Dermis blood vessel endothelial cell (primary cell): ENCODE results near the gene TCERG1L. TPM values are rescaled to one million over a fixed set of nuclear protein-coding genes. Genes with fewer than 3 reads are reported as not detected.
"Not testable (repeated sequence)": the region's sequence is repeated elsewhere in the genome, so short reads cannot be mapped to it uniquely, and the experiment has no call there.

ENCODE experiments used
- DNase-seq: peaks from one replicate; pipeline ENCODE4 v3.0.0; 2010
- total RNA-seq: library from RNA; depleted of rRNA; stranded (reverse); fragments of >200 nt; gene quantifications from 2 replicates; pipeline ENCODE4 v1.2.3, GENCODE V29; 2014

The TCERG1L gene, protein sequence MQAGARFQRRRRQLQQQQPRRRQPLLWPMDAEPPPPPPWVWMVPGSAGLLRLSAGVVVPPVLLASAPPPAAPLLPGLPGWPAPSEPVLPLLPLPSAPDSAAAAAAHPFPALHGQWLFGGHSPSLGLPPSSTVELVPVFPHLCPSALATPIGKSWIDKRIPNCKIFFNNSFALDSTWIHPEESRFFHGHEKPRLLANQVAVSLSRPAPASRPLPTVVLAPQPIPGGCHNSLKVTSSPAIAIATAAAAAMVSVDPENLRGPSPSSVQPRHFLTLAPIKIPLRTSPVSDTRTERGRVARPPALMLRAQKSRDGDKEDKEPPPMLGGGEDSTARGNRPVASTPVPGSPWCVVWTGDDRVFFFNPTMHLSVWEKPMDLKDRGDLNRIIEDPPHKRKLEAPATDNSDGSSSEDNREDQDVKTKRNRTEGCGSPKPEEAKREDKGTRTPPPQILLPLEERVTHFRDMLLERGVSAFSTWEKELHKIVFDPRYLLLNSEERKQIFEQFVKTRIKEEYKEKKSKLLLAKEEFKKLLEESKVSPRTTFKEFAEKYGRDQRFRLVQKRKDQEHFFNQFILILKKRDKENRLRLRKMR
- total RNA-seq = not detected in 2 replicates

- DNase-seq = no peak
Observed at GRCh38 chr10:131311661-131312477, at the start of gene TCERG1L. TCERG1L (minus strand) TSS chr10:131311721; CDS start chr10:131311635, 86 bp downstream.

DNA sequence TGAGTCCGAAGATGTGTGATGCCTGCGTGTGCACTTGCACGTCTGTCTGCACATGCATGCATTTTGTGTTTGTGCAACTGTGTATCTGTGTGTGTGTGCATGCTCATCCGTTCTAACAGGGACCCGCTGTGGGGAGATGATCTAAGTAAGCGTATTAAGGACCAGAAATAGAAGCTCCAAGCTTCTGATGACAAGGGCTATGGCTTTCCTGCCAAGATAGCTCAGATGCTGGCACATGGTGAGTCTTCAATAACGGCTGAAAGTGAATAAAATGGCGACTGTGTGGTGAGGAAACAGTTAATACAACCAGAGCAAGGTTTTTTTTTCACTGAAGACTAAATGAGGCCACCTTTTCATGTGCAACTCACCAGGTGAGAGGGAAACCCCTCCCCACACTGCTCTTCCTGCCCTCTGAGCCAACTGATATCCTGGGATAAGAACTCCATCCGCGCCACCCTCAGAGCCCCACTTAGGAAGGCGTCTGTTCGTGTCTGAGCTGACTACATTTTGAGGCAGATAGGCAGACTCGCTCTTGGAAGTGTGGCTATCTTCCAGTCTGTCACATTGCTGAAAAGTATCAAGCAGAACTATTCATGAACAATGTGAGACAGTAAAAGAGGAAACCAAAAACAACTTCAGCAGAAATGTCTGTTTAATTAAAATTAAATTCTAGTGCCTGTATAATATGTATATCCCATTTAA is 47.4 kb upstream of the TCERG1L start:
- no peak for DNase-seq

DNA sequence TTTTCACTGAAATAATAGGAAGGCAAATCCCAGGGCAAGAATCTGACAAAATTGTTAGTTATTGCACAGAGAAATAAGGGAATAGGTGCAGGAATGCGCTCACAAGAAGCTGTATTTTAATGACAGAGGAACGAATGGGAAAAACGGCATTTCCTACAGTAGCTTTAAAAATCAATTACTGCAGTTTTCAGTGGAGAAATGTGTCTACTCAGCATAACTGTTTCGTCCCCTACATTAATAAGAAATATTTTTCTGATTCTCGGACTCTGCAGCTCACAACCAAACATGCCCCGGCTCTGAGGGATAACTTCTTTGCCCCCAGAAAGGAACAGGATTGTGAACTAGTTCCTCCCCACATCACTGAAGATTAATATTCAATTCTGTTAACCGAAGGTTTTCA is 44.9 kb upstream of the TCERG1L start:
- DNase-seq = no peak

- no peak for DNase-seq
Observed at GRCh38 chr10:131355881-131356280, 44.4 kb upstream of the TCERG1L start.

- no peak for DNase-seq
Observed at GRCh38 chr10:131355056-131355455, 43.5 kb upstream of the TCERG1L start.

DNA sequence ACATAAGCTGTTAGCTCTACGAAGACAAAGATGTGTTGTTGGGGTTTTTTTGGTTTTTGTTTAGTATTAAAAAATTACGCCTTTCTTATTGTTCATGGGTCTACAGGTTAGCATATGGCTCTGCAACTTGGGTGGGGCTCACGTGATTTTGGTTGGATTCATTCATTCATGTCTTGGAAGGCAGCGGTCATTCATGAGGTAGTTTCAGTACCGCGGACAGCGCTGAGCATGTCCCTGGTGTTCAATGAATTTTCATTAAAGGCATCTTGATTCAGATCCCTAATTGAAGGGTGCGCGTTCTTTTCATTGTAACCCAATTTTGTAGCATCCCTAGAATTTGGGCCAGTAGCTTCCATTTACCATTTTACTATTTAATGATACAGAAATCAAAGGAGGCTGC is 42.9 kb upstream of the TCERG1L start:
- DNase-seq = peak; percentile 2

DNA sequence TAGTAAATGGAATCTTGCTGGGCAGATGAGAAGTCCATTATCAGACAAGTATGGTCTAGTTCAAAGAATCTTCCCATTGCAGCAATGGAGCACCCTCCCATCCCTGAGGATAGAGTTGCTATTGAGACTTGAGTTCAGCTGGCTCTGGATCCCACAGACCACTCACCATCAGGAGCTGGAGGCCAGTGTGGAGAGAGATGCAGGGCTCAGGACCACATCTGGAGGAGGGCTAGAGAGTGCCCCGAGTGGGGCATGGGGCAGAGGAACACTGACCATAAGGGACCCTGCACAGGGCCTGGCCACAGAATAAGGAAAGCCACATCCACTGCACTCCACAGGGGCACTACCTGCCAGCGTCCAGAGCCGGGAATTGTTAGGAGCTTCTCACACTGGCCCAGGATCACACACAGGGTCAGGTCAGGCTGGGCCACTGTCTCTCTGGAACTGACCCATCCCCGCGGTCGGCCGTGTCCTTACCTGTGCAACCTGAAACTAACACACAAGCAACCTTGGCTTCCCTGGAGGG is 41.3 kb upstream of the TCERG1L start:
- DNase-seq = no peak

- no peak for DNase-seq
Observed at GRCh38 chr10:131350660-131351059, 39.1 kb upstream of the TCERG1L start.

GRCh38 chr10:131350245-131350644 is 38.7 kb upstream of the TCERG1L start:
- DNase-seq = no peak

DNA sequence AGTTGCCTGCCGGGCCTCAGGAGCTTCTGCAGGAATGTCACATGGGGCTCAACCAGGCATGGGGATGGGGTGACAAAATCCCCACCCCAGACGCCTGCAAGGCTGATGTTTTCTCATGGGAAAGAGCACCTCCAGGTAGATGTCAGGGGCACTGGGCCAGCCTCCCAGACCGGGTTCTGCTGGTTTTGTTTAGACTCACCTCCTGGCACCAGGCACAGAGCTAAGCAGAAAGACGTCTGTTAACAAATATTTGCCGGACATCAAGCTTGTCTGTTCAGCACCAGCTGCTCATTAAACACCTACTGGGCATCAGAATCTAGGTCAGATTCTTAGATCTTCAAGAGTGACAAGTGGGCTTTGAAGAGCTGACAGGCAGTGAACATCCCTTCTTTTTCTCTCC is 34.9 kb upstream of the TCERG1L start:
- no peak for DNase-seq

DNA sequence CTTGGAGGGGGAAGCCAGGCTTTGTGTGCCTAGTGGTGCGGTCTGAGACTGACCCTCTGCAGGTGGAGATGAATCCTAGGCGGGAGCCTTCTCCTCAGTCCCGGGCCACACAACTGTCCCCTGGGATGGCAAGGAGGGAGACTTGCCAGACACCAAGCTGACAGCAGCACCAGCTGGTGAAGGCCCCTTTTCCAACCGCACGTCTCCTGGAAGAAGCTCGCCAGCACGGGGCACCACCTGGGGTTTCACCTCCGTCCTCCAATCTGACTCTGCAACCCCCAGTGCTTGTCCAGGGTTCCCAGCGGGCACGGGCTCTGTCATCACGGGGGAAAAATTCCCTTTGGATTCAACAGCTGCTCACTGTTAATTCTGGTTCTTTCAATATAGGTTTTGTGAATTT is 34.2 kb upstream of the TCERG1L start:
- DNase-seq = no peak

DNA sequence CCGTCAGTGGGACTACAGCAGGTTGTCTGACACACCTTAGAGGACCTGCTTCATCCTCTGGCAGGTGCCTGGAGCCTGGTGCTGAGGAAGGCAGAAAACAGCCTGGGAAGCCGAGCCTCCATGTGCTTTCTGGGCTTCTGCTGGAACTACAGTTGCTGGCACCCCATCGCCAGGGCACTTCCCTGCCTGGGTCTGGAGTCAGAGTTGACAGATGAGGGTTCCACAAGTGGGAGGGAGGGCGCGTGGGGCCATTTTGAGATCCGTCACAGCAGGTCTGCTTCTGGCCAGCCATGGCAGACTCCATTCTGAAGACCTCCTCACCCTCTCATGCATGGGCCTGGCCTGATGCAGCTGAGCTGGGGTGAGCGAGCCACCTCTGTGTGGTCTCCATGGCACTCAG is 33.2 kb upstream of the TCERG1L start:
- DNase-seq = no peak

DNA sequence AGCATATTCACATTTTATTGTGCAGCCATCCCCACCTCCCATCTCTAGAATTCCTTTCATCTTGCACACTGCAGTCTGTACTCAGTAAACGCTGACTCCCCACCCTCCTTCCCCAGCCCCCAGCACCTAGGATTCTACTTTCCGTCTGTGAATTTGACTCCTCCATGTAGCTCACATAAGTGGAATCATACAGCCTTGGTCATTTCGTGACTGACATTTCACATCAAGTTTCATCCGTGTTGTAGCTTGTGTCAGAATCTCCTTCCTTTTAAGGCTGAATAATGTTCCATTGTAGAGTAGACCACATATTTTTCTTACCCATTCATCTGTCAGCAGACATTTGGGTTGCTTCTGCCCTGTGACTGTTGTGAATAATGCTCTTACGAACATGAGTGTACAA is 26.2 kb upstream of the TCERG1L start:
- no peak for DNase-seq

DNA sequence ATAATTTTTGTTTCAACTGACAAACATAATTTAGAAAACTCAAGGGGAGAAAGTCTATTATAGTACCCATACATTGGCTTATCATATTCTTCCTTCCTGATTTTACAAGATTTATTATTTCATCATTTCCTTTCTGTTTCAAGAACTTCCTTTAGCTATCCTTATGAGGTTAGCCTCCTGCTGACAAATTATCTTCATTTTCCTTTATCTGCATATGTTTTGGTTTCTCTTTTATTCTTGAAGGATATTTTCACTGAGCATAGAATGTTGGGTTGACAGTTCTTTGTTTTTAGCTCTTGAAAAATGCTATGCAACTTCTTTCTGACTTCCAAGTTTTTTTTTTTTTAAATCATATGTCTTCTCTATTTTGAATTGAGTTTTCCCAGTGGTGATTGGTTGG is 21.3 kb upstream of the TCERG1L start:
- no peak for DNase-seq

DNA sequence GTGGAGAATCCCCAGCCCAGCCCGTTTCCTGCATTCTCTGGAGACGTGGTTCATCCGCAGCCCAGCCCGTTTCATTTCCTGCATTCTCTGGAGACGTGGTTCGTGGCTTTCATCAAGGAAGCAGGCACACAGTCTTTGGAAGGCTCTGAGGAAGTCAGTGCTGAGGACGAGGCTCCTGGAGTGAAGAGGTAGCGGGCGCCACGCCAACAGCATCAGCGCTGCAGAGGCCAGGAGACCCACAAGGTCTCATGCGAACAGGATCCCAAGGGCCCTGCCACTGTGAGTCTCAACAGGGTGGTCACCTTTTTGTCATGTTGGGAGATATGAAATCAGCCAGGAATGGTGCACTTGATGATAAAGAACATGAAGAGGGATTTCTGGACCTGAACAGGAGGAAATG is 12.4 kb upstream of the TCERG1L start:
- no peak for DNase-seq

DNA sequence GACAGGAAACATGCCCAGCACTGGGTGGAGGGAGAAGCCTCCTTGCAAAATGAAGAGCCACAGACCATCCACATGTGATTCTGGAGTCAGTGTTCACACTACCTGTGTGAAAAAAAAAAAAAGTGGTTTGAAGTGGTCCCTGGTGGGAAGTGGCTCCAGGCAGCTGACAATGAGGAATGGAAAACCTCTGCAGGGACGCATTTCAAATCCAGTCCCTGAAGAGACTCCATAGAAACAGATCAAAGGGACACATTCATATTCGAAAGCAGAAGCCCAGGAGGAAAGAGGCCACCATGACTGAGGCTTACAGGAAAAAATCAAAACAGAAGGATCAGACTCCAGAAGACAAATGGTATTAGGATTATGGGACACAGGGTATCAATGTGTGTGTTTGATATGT is 11.5 kb upstream of the TCERG1L start:
- DNase-seq = no peak

DNA sequence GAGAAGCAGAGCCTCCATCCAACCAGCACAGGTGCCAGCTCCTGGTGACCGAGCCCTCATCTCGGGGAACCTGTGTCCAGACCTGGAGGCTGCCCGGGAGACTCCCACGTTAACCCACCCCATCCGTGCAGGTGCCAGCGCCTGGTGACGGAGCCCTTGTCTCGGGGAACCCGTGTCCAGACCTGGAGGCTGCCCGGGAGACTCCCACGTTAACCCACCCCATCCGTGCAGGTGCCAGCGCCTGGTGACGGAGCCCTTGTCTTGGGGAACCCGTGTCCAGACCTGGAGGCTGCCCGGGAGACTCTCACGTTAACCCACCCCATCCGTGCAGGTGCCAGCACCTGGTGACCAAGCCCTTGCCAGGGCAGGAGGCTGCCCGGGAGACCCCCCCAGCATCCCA is 11.1 kb upstream of the TCERG1L start:
- not testable (repeated sequence) for DNase-seq

DNA sequence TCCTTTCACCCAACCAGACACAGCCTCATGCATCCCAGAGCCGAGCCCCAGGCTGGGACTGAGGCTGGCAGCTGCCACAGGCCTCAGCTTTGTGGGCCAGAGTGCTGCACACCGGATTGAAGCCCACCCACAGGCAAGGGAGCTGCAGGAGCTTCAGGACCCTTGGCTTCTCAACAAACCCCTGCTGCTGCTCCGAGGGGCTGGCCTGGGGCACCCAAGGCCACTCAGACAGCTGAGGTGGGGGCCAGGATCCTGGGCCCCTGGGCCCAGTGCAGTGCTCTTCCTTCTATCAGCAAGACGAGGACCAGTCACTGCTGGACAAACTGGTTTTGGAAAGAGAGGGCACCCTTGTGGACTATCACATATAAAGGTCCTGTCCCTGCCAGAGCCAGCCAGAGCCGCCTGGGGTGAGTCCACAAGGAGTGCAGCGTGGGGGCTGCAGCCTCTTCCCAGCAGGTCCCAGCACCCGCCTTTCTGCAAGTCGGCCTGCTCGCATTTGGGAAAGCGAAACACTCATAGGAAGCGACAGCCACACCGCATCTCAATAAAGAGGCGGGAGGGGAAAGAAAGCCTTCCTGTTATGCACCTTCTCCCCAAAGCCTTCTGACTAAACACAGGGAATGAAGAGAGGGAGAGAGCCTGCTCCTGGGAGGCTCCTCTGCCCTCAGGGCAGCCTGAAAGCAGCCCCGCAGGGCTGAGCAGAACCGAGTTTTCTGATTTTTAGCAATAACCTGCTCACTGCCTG is 9.5 kb upstream of the TCERG1L start:
- DNase-seq = no peak

GRCh38 chr10:131318814-131319213 is 7.3 kb upstream of the TCERG1L start:
- DNase-seq = no peak

- DNase-seq = no peak
Observed at GRCh38 chr10:131318291-131318690, 6.8 kb upstream of the TCERG1L start.

GRCh38 chr10:131316321-131317075 is 5.0 kb upstream of the TCERG1L start:
- DNase-seq = no peak
